ENCODE results near the gene ZSCAN18.

GRCh38 chr19:58046856-58047255 is 51.2 kb downstream of the ZSCAN18 start:
- TF ChIP-seq CTCF (IDR thresholded peaks at IDR 0.05) (no peak), POLR2A (IDR thresholded peaks at IDR 0.05) (no peak)
